GM19452 (cell line): ENCODE data around the gene REXO1.
"Not testable (repeated sequence)": the region's sequence is repeated elsewhere in the genome, so short reads cannot be mapped to it uniquely, and the experiment has no call there.

Experiments
- ATAC-seq: cut with Tn5 transposase; IDR thresholded peaks from one replicate; pipeline ENCODE4 v1.9.1; 2021; ENCODE audit not compliant: unreplicated experiment

Gene REXO1

GRCh38 chr19:1813192-1814182 lies 34.8 kb downstream of the REXO1 start:
- ATAC-seq = no peak

GRCh38 chr19:1812426-1813191 lies 35.7 kb downstream of the REXO1 start:
- peak; percentile 75 for ATAC-seq

GRCh38 chr19:1811942-1812425 lies 36.3 kb downstream of the REXO1 start, which contains the start of gene ATP8B3:
Gene ATP8B3, minus strand, starts transcription at chr19:1812276. Its CDS starts 540 bp downstream, at chr19:1811736.
- no peak for ATAC-seq

DNA sequence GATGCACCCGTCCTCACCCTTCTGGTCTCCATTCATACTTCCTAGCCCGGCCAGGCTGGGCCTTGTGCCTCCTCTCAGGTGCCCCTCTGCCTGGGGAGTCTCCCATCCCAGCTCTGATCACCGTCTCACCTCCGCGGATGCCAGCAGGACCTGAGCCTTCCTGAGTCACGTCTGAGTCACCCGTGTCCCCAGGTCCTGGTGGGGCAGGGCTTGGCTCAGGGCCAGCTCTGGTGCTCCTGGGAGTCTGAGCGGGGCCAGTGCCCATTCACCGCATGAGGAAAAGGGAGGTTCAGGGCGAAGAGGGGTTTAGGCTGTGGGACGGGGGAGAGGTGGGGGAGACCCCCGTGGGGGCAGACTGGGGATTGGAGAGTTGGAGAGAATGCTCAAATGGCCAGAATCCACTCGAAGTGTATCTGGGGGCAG lies 36.8 kb downstream of the REXO1 start:
- ATAC-seq = no peak

DNA sequence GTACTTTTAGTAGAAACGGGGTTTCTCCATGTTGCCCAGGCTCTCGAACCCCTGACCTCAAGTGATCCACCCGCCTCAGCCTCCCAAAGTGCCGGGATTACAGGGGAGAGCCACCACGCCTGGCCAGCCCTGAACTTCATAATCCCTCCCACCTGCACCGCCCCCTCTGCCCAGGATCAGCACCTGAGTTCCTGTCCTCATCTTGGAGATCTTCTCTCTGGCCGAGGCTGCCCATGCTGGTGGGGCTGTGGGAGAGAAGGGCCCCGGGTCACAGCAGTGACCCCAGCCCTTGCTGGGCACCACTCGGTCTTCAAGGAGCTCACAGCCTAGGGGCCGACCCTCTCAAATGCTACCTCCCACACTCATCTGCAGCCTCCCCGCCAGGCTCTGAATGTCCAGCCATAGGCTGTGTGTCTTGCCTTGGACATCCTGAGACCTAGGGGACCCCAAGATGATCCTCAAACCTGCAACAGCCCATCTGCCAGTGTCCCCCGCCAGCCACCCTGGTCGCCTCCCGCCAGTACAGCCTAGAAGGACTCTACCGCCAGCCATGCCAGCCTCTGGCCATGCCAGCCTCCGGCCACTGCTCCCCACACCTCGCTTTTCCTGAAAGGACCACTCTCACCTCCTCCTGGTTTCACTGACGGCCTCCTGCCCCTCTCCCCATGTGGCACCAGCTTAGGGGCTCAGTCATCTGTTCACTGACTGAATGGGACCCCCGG lies 37.7 kb downstream of the REXO1 start:
- ATAC-seq = no peak

DNA sequence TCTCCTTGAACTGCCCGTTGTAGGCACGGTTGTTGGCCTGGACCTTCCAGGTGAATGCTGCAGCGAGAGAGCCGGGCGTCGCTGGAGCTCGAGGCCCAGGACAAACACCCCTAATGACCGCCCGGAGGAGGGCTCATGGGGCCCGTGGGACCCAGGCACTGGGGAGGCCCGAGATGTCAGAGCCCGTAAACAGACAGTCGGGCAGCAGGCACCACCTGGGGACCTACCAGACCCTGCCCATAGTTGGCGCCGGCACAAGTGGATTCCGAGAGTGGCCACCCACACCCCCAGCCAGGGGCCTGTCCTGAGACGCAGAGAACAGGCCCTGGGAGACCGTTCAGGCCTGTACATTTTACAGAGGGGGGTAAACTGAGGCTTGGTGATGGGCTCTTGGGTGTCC lies 38.6 kb downstream of the REXO1 start:
- no peak for ATAC-seq

- ATAC-seq = no peak
These were observed 39.9 kb downstream of the REXO1 start for GRCh38 chr19:1808395-1808731.

DNA sequence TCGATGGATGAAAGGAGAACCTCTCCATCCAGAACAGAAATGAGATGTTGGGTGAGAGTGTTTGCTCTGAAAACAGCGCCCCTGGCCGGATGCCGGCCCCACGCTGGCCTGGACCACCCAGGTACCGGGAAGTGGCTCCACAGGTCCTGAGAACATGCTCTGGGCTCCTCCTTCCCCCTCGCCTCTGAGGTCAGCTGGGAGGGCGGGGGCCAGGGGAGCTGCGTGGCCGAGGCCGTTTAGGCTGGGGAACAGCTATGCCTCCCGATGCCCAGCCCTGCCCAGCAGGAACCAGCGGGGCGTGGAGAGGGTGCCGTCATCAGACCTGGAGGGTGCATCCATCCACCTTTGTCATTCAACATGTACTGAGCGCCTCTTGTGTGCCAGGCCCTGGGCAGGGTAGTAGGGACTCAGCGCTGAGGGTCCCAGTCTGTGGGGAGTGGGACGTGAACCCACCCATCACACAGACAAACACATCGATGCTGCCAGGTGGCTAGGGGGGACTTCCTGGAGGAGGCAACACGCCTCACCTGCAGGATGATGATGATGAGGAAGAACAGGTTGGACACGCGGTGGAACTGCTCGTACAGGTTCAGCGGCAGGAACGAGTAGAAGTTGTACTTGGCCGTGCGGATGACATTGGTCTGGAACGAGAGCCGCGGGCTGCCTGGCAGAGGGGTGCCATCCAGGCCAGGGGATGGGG lies 40.4 kb downstream of the REXO1 start:
- no peak for ATAC-seq

- ATAC-seq = no peak
These were observed 41.1 kb downstream of the REXO1 start for GRCh38 chr19:1807030-1807694.

- no peak for ATAC-seq
These were observed 41.9 kb downstream of the REXO1 start for GRCh38 chr19:1806184-1807029.

DNA sequence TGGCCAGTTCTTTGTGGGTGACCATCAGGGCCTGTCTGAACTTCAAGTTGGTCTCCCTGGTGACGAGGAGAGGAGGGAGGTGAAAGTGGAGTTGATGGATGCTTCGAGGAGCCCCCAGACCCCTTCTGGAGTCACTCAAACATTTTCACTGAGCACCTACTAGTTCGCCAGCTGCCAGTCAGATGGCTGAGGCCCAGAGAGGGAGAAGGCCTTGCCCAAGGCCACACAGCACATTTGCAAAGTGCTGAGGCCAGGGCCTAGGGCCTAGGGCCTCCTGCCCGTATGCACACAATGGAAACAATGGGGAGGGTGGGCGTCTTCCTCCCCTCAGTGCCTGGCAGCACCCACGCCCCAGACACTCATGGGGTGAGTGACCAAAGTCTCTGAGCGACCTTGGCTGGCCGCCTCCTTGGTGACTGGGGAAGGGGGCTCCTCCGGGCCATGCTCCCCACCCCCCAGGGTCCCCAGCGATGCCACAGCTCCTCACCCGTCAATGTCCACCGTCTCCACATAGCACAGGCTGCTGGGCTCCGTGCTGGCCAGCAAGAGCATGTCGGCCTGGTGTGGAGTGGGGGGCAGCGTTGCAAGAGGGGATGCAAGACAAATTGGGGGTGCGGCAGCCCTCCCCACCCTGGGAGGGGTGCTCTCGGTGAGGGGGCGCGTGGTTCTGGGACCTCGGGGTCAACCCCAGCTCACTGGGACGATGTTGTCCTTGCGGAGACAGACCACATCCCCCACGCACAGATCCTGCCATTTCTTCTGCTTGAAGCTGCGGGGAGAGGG lies 42.7 kb downstream of the REXO1 start:
- no peak for ATAC-seq

GRCh38 chr19:1804858-1805257 lies 43.4 kb downstream of the REXO1 start:
- ATAC-seq = no peak

DNA sequence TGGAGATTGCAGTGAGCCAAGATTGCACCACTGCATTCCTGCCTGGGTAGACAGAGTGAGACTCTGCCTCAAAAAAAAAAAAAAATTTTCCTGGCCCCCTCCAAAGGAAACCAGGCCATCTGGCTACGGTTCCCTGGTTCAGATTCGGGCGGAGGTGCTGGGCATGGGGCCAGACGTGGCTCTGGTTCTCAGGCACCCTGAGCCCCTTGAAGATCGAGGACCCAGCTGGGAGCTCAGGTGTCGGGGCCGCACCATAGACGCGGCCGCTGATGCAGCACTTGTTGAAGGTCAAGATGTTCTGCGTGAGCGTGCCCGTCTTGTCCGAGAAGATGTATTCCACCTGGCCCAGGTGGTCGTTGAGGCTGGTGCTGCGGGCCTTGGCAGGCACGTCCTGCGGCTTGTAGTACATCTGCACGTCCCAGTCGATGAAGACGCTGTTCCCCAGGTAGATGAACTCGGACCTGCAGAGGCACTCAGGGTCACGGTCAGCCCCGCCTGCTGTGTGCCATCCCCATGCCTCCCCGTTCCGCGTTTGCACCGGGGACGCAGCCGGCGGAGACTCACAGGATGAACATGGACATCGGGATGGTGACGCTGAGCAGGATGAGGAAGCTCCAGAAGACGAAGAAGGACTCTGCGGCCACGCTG lies 48.5 kb downstream of the REXO1 start:
- ATAC-seq = no peak

DNA sequence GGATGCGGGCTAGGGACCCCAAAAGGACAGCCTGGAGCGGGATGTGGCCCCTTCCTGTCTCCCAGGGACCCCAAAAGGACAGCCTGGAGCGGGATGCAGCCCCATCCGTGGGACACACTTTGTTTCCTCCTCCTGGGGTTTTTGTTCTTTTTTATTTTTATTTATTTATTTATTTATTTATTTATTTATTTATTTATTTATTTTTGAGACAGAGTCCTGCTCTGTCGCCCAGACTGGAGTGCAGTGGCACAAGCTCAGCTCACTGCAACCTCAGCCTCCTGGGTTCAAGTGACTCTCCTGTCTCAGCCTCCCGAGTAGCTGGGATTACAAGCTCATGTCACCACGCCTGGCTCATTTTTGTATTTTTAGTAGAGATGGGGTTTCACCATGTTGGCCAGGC lies 51.0 kb downstream of the REXO1 start:
- not testable (repeated sequence) for ATAC-seq

DNA sequence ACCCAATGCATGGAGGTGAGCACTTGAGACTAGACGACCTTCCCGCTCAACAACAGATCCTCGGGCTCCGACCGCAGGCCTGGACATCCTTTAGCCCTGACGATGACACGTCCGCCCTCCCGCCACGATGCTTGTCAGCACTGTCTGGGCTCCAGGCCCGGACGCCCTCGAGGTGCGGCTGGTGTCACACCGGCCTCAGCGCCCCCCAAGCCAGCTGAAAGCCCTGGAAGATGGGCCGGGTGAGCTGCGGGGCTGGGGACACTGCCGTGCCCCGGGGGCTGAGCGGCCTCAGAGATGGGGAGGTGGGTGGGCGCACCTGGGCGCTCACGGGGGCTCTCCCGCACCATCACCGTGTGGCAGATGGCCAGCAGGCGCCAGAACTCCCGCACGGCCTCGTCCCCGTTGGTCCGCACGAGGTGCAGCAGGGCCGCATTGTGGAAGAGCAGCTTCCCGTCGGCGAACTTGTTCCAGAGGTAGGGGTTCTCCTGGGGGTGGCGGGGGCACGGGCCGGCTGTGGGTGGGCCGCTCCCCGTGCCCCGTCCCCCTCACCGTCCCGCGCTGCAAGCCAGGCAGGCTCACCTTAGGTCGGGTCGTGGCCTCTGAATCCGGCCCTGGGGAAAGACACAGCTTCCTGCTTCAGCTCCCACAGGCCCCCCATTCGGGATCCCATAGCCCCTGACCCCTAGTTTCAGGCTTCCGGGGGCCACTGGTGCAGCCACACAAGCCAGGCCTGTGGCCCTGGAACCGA lies 51.7 kb downstream of the REXO1 start:
- no peak for ATAC-seq

GRCh38 chr19:1794424-1795172 lies 53.7 kb downstream of the REXO1 start:
- no peak for ATAC-seq
